ENCODE data around the gene MLN. TPM values are rescaled to one million over a fixed set of nuclear protein-coding genes. Genes with fewer than 3 reads are reported as not detected.

MLN gene
- total RNA-seq, 1 experiment from 2014 or later, result not detected

- Histone ChIP-seq H3K4me3 (replicated peaks in 1 of 2; ENCODE audit: low read depth in 1 of 2, low read length in 2 of 2) (no peak overlapping the region), H3K4me2 (ENCODE audit: low read length) (no peak overlapping the region), H3K4me1 (ENCODE audit: control insufficient read depth in 1 of 2, insufficient read depth in 2 of 2, low read length in 2 of 2) (peaks cover 13 to 23% of the 10 kb centered on the region in 2 experiments; a peak in 3 of 4 replicates), H3K27me3 (ENCODE audit: insufficient read depth, low read length) (no peaks in the 10 kb centered on the region), H2AFZ (ENCODE audit: low read depth, low read length, poor library complexity, severe bottlenecking) (no peak overlapping the region), H4K20me1 (ENCODE audit: insufficient read depth) (no peaks in the 10 kb centered on the region), H3K79me2 (ENCODE audit: insufficient read depth, low read length) (no peaks in the 10 kb centered on the region), H3K36me3 (ENCODE audit: control insufficient read depth in 1 of 2, insufficient read depth in 2 of 2, low read length in 2 of 2) (no peaks in the 10 kb centered on the region), H3K9ac (ENCODE audit: low read length) (no peak overlapping the region), H3K27ac (ENCODE audit: low read depth, low read length) (no peak overlapping the region), H3K9me2 (ENCODE audit: insufficient read depth) (no peaks in the 10 kb centered on the region), H3K9me3 (ENCODE audit: control insufficient read depth in 1 of 2, insufficient read depth in 1 of 2, low read depth in 1 of 2, low read length in 2 of 2) (no peaks in the 10 kb centered on the region)
- intact Hi-C loops (cut with micrococcal nuclease), result no loop called here
- POLR2A ChIA-PET, result no interaction called here
- CTCF ChIA-PET, result no interaction called here
- ATAC-seq (no peak), DNase-seq (ENCODE audit: low read depth, low spot score) (no peak)
- BruUV-seq (replicated peaks), result no TSS peak
- TF ChIP-seq ZFX (IDR thresholded peaks at IDR 0.05) (no peak), RAD21 (IDR thresholded peaks at IDR 0.05; ENCODE audit: low read depth) (no peak), FOSL1 (IDR thresholded peaks at IDR 0.05; ENCODE audit: low read depth) (no peak), YY1 (IDR thresholded peaks at IDR 0.05; ENCODE audit: extremely low read depth, insufficient replicate concordance, low read depth, low read length) (no peak), EGR1 (IDR thresholded peaks at IDR 0.05; ENCODE audit: low read depth) (no peak), SIN3A (IDR thresholded peaks at IDR 0.05; ENCODE audit: low read depth) (no peak), SP1 (IDR thresholded peaks at IDR 0.05; ENCODE audit: low read depth) (no peak), POLR2A (IDR thresholded peaks at IDR 0.05; ENCODE audit: borderline replicate concordance, extremely low read depth, insufficient read depth, insufficient read length) (no peak), EZH2 (IDR thresholded peaks at IDR 0.05) (no peak), CBX3 (IDR thresholded peaks at IDR 0.05; ENCODE audit: low read depth) (no peak), JUND (IDR thresholded peaks at IDR 0.05) (no peak), TCF7L2 (IDR thresholded peaks at IDR 0.05; ENCODE audit: borderline replicate concordance, extremely low read depth, insufficient read depth, insufficient read length) (no peak), ZNF274 (IDR thresholded peaks at IDR 0.05; ENCODE audit: low read depth, low read length) (no peak), ELF1 (IDR thresholded peaks at IDR 0.05; ENCODE audit: borderline replicate concordance, low read depth) (no peak), EZH2phosphoT487 (IDR thresholded peaks at IDR 0.05; ENCODE audit: borderline replicate concordance) (no peak)
- TF ChIP-seq, protein P1, sequence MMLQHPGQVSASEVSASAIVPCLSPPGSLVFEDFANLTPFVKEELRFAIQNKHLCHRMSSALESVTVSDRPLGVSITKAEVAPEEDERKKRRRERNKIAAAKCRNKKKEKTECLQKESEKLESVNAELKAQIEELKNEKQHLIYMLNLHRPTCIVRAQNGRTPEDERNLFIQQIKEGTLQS (IDR thresholded peaks at IDR 0.05), result no peak
- TF ChIP-seq, protein P2, sequence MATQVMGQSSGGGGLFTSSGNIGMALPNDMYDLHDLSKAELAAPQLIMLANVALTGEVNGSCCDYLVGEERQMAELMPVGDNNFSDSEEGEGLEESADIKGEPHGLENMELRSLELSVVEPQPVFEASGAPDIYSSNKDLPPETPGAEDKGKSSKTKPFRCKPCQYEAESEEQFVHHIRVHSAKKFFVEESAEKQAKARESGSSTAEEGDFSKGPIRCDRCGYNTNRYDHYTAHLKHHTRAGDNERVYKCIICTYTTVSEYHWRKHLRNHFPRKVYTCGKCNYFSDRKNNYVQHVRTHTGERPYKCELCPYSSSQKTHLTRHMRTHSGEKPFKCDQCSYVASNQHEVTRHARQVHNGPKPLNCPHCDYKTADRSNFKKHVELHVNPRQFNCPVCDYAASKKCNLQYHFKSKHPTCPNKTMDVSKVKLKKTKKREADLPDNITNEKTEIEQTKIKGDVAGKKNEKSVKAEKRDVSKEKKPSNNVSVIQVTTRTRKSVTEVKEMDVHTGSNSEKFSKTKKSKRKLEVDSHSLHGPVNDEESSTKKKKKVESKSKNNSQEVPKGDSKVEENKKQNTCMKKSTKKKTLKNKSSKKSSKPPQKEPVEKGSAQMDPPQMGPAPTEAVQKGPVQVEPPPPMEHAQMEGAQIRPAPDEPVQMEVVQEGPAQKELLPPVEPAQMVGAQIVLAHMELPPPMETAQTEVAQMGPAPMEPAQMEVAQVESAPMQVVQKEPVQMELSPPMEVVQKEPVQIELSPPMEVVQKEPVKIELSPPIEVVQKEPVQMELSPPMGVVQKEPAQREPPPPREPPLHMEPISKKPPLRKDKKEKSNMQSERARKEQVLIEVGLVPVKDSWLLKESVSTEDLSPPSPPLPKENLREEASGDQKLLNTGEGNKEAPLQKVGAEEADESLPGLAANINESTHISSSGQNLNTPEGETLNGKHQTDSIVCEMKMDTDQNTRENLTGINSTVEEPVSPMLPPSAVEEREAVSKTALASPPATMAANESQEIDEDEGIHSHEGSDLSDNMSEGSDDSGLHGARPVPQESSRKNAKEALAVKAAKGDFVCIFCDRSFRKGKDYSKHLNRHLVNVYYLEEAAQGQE (IDR thresholded peaks at IDR 0.05; ENCODE audit: low read depth), result no peak
- TF ChIP-seq, protein P3, sequence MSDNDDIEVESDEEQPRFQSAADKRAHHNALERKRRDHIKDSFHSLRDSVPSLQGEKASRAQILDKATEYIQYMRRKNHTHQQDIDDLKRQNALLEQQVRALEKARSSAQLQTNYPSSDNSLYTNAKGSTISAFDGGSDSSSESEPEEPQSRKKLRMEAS (IDR thresholded peaks at IDR 0.05), result no peak
- RAD21 ChIA-PET (ENCODE audit: low non-redundant PET in 1 of 2, low total read pairs in 2 of 2, uncharacterized antibody in 2 of 2, unreplicated experiment in 2 of 2), result no interaction called here
These were observed 47.4 kb downstream of the MLN start for GRCh38 chr6:33756211-33756954.
